LHCN-M2 (cell line): ENCODE results near the gene RANBP17. TPM values are rescaled to one million over a fixed set of nuclear protein-coding genes. Genes with fewer than 3 reads are reported as not detected.
"Not testable (repeated sequence)": the region's sequence is repeated elsewhere in the genome, so short reads cannot be mapped to it uniquely, and the experiment has no call there.

Experiments
- DNase-seq: peaks from one replicate; pipeline ENCODE4 v3.0.0-alpha.2; 2012; ENCODE audit warnings: low read depth
- total RNA-seq: library from RNA; depleted of rRNA; stranded (reverse); fragments of >200 nt; gene quantifications from 2 replicates; pipeline ENCODE4 v1.2.3, GENCODE V29; 2014

Gene RANBP17
- total RNA-seq, 1 experiment from 2014 or later = 0.86 TPM

DNA sequence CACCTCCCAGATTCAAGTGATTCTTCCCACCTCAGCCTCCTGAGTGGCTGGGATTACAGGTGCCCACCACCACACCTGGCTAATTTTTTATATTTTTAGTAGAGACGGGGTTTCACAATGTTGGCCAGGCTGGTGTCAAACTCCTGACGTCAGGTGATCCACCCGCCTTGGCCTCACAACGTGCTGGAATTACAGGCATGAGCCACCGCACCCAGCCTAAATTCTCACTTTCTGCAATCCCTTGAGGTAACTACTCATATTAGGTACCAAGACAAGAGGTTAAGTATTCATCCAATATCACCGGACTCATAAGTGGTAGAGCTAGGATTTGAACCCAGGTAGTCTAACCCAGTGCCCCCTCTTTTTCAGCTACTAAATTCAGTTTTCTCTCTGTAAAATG, 436.1 kb downstream of the RANBP17 start:
- not testable (repeated sequence) for DNase-seq

- no peak for DNase-seq
Measured at GRCh38 chr5:171299228-171299627, 437.4 kb downstream of the RANBP17 start.

DNA sequence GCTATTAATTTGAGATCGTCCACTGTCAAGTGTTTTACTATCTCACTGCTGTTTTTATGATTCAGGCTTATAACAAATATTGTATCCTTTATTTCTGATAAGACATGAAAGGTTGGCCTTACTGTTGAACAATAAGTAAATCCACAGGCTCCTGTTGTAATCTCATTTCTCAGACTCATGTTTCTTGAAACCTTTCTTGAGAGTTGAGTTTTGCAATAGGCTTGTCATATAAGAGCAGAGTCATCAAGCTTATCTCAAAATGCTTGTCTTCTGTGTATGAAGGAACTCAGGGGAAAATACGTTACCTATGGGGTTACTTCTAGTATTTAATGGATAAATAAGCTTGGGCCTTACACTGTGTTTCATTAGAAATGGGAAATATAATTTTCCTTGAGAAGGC, 438.0 kb downstream of the RANBP17 start:
- DNase-seq = no peak

GRCh38 chr5:171300358-171300757, 438.5 kb downstream of the RANBP17 start:
- DNase-seq = no peak

GRCh38 chr5:171306166-171306565, 444.3 kb downstream of the RANBP17 start:
- no peak for DNase-seq

DNA sequence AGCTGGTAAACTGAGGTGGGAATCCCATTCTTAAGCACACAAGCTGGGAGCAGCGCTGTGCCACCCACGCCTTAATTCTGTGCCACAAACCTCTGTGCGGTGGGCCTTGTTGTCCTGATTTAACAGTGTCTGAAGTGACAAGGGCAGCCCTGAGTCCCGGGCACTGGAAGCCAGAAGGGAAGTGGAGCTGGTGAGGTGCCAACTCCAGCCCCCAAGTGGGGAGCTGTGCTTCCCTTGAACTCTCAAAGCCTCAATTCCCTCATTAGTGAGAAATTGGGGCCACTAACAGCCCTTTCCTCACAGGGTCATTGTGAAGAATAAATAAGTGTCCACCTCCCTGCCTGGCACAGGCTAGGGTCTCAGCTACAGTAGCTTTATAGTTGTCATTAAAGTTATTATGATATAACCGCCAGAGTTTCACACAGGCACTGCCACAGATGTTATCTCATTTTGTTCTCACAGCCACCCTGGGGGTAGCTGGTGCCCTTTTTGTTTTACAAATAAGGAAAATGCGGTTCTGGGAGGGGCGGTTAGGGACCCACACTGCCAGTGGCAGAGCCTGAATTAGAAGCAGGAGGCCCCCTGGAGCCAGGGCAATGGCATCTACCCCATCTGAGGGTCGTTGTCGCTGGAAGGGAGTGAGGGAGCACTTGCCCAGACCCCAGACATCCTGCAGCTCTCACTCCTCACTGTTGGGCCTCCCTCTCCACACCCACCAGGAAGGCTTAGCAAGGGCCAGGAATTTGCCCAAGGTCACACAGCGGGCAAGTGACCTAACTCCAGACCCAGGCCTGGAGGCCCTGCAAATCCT, 445.2 kb downstream of the RANBP17 start:
- DNase-seq = no peak

DNA sequence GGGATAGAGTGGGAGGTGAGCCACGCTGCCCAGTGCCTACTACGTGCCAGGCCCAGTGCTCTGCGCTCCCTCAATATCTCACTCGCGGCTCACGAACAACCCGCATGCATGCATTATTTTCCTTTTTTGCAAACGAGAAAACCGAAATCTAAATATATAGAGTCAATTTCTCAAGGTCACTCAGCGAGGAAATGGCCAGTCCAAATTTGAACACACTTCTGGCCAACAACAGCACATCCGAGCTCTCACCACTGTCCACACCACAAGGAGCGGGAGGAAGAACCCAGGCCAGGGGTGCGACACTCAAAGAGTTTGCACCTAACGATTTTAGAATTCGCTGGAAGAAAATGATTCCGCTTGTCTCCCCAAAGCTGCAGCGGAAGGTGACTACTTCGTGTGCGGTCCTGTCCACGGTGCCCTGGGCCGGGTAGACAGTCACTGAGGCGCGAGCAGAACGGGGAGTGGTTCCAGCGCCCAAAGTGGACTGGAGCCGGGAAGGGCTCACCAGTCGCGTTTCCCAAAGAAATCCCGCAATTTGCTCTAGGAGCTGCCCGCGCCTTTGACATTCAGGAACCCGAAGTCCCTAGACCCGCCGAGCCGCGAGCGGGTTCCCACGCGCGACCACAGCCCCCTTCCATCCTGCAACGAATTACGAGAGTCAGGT, 446.1 kb downstream of the RANBP17 start:
- DNase-seq = no peak

DNA sequence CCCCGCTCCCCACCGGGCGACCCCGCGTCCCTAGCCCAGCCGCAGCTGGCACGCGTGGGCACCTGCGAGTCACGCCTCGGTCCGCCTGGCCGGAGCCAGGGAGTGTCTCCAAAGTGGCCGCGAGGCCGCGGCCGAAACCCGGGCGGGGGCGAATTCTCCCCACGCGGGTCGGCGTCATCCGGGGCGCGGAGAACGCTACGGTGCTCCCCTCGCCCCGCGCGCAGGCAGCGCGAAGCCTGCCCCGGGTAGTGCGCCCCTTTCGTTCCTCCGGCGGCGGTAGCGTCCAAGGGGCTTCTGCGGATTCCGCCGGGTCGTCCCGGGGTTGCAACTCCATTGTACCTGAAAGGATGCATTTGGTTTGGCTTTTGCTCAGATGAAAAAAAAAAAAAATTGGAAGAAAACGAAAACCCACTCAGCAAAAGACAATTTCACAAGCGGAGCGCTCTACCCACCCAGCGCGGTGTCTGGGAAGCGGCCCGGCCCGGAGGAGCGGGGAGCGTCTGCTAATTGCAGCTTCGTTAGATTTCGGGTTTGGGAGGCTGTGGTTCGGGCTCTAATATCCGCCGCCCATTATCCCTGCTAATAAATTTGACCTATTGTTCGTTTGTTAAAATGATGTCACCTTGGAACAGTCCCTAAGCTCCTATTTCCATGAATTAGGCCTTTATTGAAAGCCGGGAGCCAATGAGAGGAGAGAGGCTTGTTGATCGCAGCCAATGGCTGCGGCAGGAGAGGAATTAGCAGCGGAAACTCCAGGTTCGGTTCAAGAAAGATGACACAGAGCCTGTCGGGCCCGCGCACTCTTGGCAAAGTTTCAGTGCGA, 446.8 kb downstream of the RANBP17 start, which contains the start of gene TLX3:
TSS of gene TLX3 (plus strand) at position 796 of the 823 bp plus-strand sequence. CDS start 118 bp downstream, outside the sequence.
- DNase-seq = no peak

GRCh38 chr5:171309276-171310211, 447.7 kb downstream of the RANBP17 start:
- DNase-seq = no peak

DNA sequence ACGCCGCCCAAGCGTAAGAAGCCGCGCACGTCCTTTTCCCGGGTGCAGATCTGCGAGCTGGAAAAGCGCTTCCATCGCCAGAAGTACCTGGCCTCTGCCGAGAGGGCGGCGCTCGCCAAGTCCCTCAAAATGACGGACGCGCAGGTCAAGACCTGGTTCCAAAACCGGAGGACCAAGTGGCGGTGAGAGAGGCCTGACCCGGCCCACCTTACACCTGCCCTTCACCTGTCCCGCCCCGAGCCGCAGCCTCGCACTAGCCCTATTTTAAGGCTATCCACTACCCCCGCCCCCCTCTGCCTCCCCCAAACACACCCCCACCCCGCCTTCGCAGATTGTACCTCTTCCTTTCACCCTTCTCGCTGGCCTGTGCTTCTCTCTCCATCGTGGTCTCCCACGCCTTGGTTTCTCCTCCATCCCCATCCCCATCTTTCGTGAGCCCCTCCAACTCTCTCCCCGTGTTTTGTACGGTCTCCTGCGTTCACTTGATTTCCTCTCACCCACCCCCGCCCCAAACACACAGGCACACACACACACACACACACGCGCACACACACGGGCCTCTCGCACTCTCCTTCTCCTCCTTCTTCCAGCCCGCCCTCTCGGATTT, 448.5 kb downstream of the RANBP17 start:
- DNase-seq = no peak

DNA sequence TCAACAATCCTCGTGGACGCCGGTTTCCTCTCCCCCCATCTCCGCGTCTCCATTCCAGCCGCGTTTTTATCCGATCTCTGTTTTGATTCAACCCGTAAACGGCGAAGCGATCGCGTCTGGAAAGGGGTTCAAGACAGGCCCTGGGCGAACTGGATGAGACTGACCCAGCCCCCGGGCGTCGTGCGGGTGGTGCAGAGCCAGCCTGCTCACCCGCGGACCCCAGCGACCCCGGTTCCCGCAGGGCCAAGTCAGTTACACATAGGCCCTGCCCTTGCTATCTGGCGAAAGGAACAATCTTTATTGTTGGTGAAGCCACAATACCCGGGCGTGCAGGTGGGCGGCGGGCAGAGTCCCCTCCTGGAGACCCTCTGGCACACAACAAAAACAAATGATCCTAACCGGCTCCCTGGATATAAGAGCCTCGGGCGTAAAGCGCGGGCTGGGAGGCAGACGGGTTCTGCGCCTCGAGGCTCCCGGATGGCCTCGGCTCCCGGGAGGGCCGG, 449.1 kb downstream of the RANBP17 start:
- DNase-seq = no peak

GRCh38 chr5:171311322-171312077, 449.7 kb downstream of the RANBP17 start:
- peak; percentile 7 for DNase-seq

DNA sequence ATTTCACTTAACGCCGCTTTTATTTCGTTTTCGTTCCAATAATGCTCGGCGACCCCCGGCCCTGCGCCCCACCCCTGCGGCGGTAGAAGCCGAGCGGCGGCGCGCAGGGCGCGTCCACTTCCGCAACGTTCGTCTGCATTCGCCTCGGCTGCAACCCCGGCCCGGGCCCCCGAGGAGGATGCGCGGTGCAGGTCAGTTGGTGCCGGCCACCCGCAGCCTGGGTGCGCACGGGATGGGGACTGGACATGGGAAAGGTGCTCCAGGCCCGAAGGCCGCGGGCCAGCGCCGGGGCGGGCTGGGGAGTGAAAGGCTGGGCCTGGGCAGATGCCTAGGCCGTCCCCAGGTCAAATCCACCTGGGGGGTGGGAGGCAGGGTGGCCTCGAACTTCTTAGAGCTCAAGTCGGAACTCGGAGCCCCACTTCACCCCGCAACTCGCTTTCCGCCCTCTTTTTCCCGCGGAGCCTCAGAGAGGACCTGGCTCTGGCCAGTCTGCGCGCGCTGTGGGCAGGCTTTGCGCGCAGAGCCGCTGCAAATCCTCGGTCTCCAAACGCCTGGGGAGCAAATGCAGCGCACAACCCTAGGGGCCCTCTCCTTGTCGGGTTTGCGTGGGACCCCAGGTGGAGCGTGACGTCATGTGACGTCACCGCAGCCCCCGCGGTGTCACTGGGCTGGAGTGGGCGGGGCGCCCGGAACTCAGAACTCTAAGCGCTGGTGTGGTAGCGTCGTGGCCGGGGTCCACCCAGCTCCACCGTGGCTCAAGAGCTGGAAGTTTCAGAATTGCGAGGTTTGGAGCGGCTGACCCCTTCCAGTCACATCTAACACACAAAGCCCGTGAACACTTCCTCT, 450.5 kb downstream of the RANBP17 start:
- no peak for DNase-seq

GRCh38 chr5:171313481-171314206, 451.8 kb downstream of the RANBP17 start:
- DNase-seq = no peak

- no peak for DNase-seq
Measured at GRCh38 chr5:171314728-171315385, 453.0 kb downstream of the RANBP17 start.

DNA sequence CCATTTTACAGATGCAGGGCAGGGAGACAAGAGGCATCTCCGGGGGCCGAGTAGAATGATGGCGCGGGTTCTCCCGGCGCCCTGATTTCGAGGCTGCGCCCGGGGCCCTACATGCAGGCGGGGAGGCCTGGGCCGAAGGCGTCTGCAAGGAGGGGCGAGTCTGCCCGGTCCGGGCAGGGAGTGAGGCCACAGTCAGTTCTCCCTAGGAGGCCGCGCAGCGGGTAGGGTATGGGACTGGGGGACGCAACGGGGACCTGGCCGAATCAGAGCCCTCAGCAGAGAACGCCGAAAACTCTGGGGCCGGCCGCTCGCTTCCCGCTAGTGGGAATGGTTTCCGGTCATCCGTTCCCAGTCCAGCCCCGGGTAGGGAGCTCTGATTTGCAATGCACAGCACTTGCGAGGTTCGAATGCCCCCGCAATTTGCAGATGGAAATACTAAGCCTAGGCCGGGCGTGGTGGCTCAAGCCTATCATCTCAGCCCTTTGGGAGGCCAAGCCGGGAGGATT, 453.6 kb downstream of the RANBP17 start:
- no peak for DNase-seq

DNA sequence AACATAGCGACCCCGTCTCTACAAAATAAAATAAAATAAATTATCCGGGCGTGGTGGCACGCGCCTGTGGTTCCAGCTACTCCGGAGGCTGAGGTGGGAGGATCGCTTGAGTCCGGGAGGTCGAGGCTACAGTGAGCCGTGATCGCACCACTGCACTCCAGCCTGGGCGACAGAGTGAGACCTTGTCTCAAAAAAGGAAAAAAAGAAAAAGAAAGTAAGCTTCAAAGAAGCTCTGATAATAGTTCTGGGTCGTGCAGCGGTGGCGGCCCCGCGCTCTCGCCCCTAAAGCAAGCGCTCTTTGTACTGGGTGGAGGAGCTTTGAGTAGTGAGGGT, 454.1 kb downstream of the RANBP17 start:
- no peak for DNase-seq
